Lung microvascular endothelial cell (primary cell): ENCODE measurements around the gene OR2H2. TPM values are rescaled to one million over a fixed set of nuclear protein-coding genes. Genes with fewer than 3 reads are reported as not detected.

Source experiments
- DNase-seq, 2 donors: peaks; one replicate each; pipeline versions ENCODE4 v3.0.0 to v3.0.0-alpha.2; 2010; ENCODE audit warnings: low read depth in 2 of 2
- total RNA-seq: library from RNA; depleted of rRNA; stranded (reverse); fragments of >200 nt; gene quantifications from 2 replicates; pipeline ENCODE4 v1.2.1, GENCODE V29; 2014

Gene OR2H2
- total RNA-seq, 1 donor from 2014 or later, result not detected

GRCh38 chr6:29591677-29592076, 6.8 kb downstream of the OR2H2 start:
- DNase-seq, result no peak

GRCh38 chr6:29593199-29593855, 8.4 kb downstream of the OR2H2 start:
- no peak for DNase-seq

- no peak for DNase-seq
Measured at GRCh38 chr6:29596381-29596900, 11.5 kb downstream of the OR2H2 start.

- DNase-seq, result no peak
Measured at GRCh38 chr6:29597184-29597583, 12.3 kb downstream of the OR2H2 start.

- DNase-seq, result no peak
Measured at GRCh38 chr6:29598172-29598747, 13.3 kb downstream of the OR2H2 start.

- DNase-seq, result peak; percentile 24 to 30
Measured at GRCh38 chr6:29602564-29603361, 17.8 kb downstream of the OR2H2 start.

- DNase-seq, result no peak
Measured at GRCh38 chr6:29603456-29603855, 18.5 kb downstream of the OR2H2 start.

- DNase-seq, result no peak
Measured at GRCh38 chr6:29603930-29604329, 19.0 kb downstream of the OR2H2 start.

- DNase-seq, result no peak
Measured at GRCh38 chr6:29608131-29608530, 23.2 kb downstream of the OR2H2 start.

GRCh38 chr6:29610540-29610939, 25.6 kb downstream of the OR2H2 start:
- DNase-seq, result no peak

GRCh38 chr6:29611426-29611825, 26.5 kb downstream of the OR2H2 start:
- DNase-seq, result no peak

- no peak for DNase-seq
Measured at GRCh38 chr6:29617782-29618554, 33.0 kb downstream of the OR2H2 start.

- no peak for DNase-seq
Measured at GRCh38 chr6:29619578-29620160, 34.7 kb downstream of the OR2H2 start.

GRCh38 chr6:29620630-29621029, 35.7 kb downstream of the OR2H2 start:
- no peak for DNase-seq

- no peak for DNase-seq
Measured at GRCh38 chr6:29624520-29624961, 39.6 kb downstream of the OR2H2 start.

GRCh38 chr6:29625337-29625930, 40.5 kb downstream of the OR2H2 start:
- DNase-seq, result no peak

GRCh38 chr6:29626948-29627754, 42.2 kb downstream of the OR2H2 start:
- DNase-seq, result no peak

- peak; percentile 58 to 75 for DNase-seq
Measured at GRCh38 chr6:29627755-29628418, 43.0 kb downstream of the OR2H2 start.
